HG03196 (cell line): ENCODE measurements around the gene ROGDI.
A peak's percentile ranks its signal among the peaks of the same experiment; 100 is the strongest.

Source experiments
- ATAC-seq: cut with Tn5 transposase; IDR thresholded peaks from one replicate; pipeline ENCODE4 v1.9.1; 2021; ENCODE audit not compliant: unreplicated experiment

ROGDI gene

GRCh38 chr16:4801962-4802658 is at the start of gene ROGDI:
TSS of gene ROGDI (minus strand) at chr16:4802633. CDS start at chr16:4802571, 62 bp downstream.
- peak; percentile 44 for ATAC-seq

- no peak for ATAC-seq
Observed at GRCh38 chr16:4850211-4850610, 47.8 kb upstream of the ROGDI start.

- ATAC-seq: peak; percentile 14
Observed at GRCh38 chr16:4847774-4848587, 45.5 kb upstream of the ROGDI start.

- peak; percentile 90 for ATAC-seq
Observed at GRCh38 chr16:4846901-4847773, 44.7 kb upstream of the ROGDI start, which contains the start of the genes GLYR1 and UBN1. TSS of gene GLYR1 (minus strand) at chr16:4847288. CDS start at chr16:4847265, 23 bp downstream. TSS of gene UBN1 (plus strand) at chr16:4847481. CDS start at chr16:4852918, 5,437 bp downstream.

- peak; percentile 23 for ATAC-seq
Observed at GRCh38 chr16:4846503-4846900, 44.1 kb upstream of the ROGDI start.

GRCh38 chr16:4840984-4841383 is 38.6 kb upstream of the ROGDI start:
- no peak for ATAC-seq

GRCh38 chr16:4839942-4840341 is 37.5 kb upstream of the ROGDI start:
- ATAC-seq: no peak

GRCh38 chr16:4837733-4838501 is 35.5 kb upstream of the ROGDI start:
- no peak for ATAC-seq

GRCh38 chr16:4836727-4837126 is 34.3 kb upstream of the ROGDI start:
- no peak for ATAC-seq

GRCh38 chr16:4833584-4833983 is 31.2 kb upstream of the ROGDI start:
- no peak for ATAC-seq

GRCh38 chr16:4832698-4833343 is 30.4 kb upstream of the ROGDI start:
- no peak for ATAC-seq

GRCh38 chr16:4831616-4832015 is 29.2 kb upstream of the ROGDI start:
- ATAC-seq: no peak

GRCh38 chr16:4830408-4830807 is 28.0 kb upstream of the ROGDI start:
- no peak for ATAC-seq

GRCh38 chr16:4828567-4829321 is 26.3 kb upstream of the ROGDI start:
- ATAC-seq: no peak

- ATAC-seq: no peak
Observed at GRCh38 chr16:4826980-4827379, 24.5 kb upstream of the ROGDI start.

GRCh38 chr16:4826526-4826925 is 24.1 kb upstream of the ROGDI start:
- no peak for ATAC-seq

- ATAC-seq: no peak
Observed at GRCh38 chr16:4825196-4825595, 22.8 kb upstream of the ROGDI start.

GRCh38 chr16:4820652-4821051 is 18.2 kb upstream of the ROGDI start:
- ATAC-seq: no peak

GRCh38 chr16:4814542-4815173 is 12.2 kb upstream of the ROGDI start:
- no peak for ATAC-seq
